ENCODE results near the gene BTNL9. TPM values are rescaled to one million over a fixed set of nuclear protein-coding genes. Genes with fewer than 3 reads are reported as not detected.

BTNL9 gene
- total and polyA plus RNA-seq, 2 of the 8 experiments (the other 6 are each of a cell fraction or from before 2014, with no cell fraction given): 0.23 to 0.89 TPM

GRCh38 chr5:181035991-181036815 lies 3.9 kb upstream of the BTNL9 start (continued):
- TF ChIP-seq SIN3A (conservative IDR thresholded peaks at IDR 0.05 in 1 of 2, IDR thresholded peaks at IDR 0.05 in 1 of 2; ENCODE audit: low read depth in 1 of 2, low read length in 2 of 2): no peak
- TF ChIP-seq PHF8 (conservative IDR thresholded peaks at IDR 0.05; ENCODE audit: low read depth, low read length): no peak
- TF ChIP-seq TCF12 (IDR thresholded peaks at IDR 0.05; ENCODE audit: low read depth, low read length): no peak
- TF ChIP-seq CTBP2 (IDR thresholded peaks at IDR 0.05; ENCODE audit: borderline replicate concordance, insufficient read depth, insufficient read length, low read length): no peak
- TF ChIP-seq TAF7 (optimal IDR thresholded peaks at IDR 0.05; ENCODE audit: borderline replicate concordance, low read depth, low read length): no peak
- no peak for TF ChIP-seq JUN (IDR thresholded peaks at IDR 0.05; ENCODE audit: low read depth, low read length)
- TF ChIP-seq CTCF (IDR thresholded peaks at IDR 0.05; ENCODE audit: control extremely low read depth in 1 of 3, insufficient read depth in 1 of 3, low read depth in 1 of 3, low read length in 3 of 3): no peak
- TF ChIP-seq HDAC2 (IDR thresholded peaks at IDR 0.05; ENCODE audit: borderline replicate concordance in 1 of 2, low read depth in 2 of 2, low read length in 2 of 2): no peak
